Measurements from ENCODE around the gene ZDHHC16. TPM values are rescaled to one million over a fixed set of nuclear protein-coding genes. Genes with fewer than 3 reads are reported as not detected.

The ZDHHC16 gene
- total RNA-seq, 8 experiments from 2014 or later = 11.8 to 48.3 (median 25.7) TPM

Other genes with a start within 250 kb of the ZDHHC16 start
- gene ARHGAP19, start 153.5 kb upstream of the ZDHHC16 start, total RNA-seq = 10 to 100 TPM in 6 of 8 experiments, 1 to 10 TPM in 2; 2.4 to 18.0 (median 11.9) TPM
- gene FRAT1, start 126.9 kb upstream of the ZDHHC16 start, total RNA-seq = 1 to 10 TPM; 2.3 to 7.4 (median 3.7) TPM
- gene FRAT2, start 111.4 kb upstream of the ZDHHC16 start, total RNA-seq = 10 to 100 TPM in 6 of 8 experiments, 1 to 10 TPM in 2; 6.4 to 14.9 (median 12.7) TPM
- 10 to 100 TPM; 20.8 to 65.6 (median 40.2) TPM for gene RRP12, start 44.8 kb upstream of the ZDHHC16 start, total RNA-seq
- gene PGAM1, start 20.0 kb upstream of the ZDHHC16 start, total RNA-seq = 100 to 1,000 TPM; 242 to 525 (median 430) TPM
- gene EXOSC1, start 169 bp upstream of the ZDHHC16 start, total RNA-seq = 10 to 100 TPM; 42.1 to 76.2 (median 56.9) TPM
- gene MMS19, start 52.2 kb downstream of the ZDHHC16 start, total RNA-seq = 10 to 100 TPM; 42.8 to 77.5 (median 56.4) TPM
- gene UBTD1, start 52.7 kb downstream of the ZDHHC16 start, total RNA-seq = 10 to 100 TPM in 3 of 8 experiments, 1 to 10 TPM in 5; 2.9 to 16.7 (median 6.9) TPM
- gene ANKRD2, start 126.6 kb downstream of the ZDHHC16 start, total RNA-seq = under 1 TPM in 1 of 8 experiments, not detected in 7; 0.21 TPM
- 10 to 100 TPM in 1 of 8 experiments, 1 to 10 TPM in 4, under 1 TPM in 3; 0.27 to 11.5 (median 1.7) TPM for gene HOGA1, start 138.2 kb downstream of the ZDHHC16 start, total RNA-seq
- gene C10orf62, start 143.5 kb downstream of the ZDHHC16 start, total RNA-seq = 1 to 10 TPM in 1 of 8 experiments, under 1 TPM in 4, not detected in 3; 0.17 to 2.6 (median 0.31) TPM
- gene MORN4, start 187.3 kb downstream of the ZDHHC16 start, total RNA-seq = 10 to 100 TPM in 5 of 8 experiments, 1 to 10 TPM in 3; 5.1 to 54.0 (median 27.5) TPM
- gene PI4K2A, start 194.5 kb downstream of the ZDHHC16 start, total RNA-seq = 10 to 100 TPM; 10.1 to 46.8 (median 18.4) TPM
- 10 to 100 TPM in 3 of 8 experiments, 1 to 10 TPM in 5; 2.1 to 23.9 (median 7.1) TPM for gene AVPI1, start 241.1 kb downstream of the ZDHHC16 start, total RNA-seq

Data from motor neuron (in vitro differentiated cells).